ENCODE results near the gene MALRD1.
"Not testable (repeated sequence)": the region's sequence is repeated elsewhere in the genome, so short reads cannot be mapped to it uniquely, and the experiment has no call there.

Gene MALRD1

GRCh38 chr10:19498393-19499290 is 450.0 kb downstream of the MALRD1 start:
- no peak for DNase-seq

GRCh38 chr10:19499291-19499770 is 450.7 kb downstream of the MALRD1 start:
- no peak for DNase-seq

DNA sequence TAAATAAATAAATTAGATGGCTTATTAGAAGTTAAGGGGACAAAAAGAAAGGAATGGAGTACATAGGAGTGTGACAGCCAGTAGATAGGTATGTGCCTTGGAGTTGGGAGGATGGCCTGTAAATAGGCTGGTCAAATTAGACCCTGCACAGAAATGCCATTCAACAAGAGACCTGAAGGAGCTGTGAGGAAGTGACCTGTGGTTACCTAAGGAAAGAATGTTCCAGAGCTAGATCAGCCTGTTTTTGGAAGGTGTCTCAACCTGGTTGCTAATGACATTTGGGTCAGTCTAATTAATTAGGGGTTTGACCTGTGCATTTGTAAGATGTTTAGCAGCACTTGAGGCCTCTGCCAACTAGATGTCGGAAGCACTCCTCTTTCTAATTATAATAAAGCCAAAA is 452.4 kb downstream of the MALRD1 start:
- DNase-seq: no peak

- DNase-seq: no peak
These were observed 457.0 kb downstream of the MALRD1 start for GRCh38 chr10:19505320-19506312.

DNA sequence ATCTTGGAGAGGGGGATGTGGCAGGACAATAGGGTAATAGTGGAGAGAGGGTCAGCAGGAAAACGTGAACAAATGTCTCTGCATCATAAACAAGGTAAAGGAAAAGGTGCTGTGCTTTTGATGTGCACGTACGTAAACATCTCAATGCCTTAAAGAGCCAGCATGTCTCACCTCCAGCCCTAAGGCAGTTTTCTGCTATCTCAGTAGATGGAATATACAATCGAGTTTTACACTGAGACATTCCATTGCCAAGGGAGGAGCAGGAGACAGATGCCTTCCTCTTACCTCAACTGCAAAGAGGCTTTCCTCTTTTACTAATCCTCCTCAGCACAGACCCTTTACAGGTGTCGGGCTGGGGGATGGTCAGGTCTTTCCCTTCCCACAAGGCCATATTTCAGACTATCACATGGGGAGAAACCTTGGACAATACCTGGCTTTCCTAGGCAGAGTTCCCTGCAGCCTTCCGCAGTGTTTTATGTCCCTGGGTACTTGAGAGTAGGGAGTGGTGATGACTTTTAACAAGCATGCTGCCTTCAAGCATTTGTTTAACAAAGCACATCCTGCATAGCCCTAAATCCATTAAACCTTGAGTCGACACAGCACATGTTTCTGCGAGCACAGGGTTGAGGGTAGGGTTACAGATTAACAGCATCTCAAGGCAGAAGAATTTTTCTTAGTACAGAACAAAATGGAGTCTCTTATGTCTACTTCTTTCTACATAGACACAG is 461.6 kb downstream of the MALRD1 start:
- DNase-seq: not testable (repeated sequence)

DNA sequence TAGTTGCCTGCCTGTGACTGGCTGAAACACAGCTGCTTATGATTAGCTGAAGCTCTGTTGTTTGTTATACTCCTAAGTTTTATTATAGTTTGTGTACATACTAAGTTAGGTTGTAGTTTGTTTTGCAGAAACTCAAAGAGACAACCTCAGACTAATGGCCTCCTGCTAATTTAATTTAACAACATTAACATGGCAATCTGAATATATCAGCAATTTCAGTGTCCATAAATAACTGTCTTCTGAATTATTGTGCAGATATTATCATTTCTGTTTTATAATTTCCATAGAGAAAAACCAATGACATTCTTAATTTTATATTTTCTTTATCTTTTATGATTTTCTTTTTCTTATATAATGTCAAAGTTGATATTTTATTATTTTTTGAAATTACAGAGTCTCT is 469.5 kb downstream of the MALRD1 start:
- no peak for DNase-seq

- no peak for DNase-seq
These were observed 470.0 kb downstream of the MALRD1 start for GRCh38 chr10:19518632-19519031.

- DNase-seq: no peak
These were observed 482.7 kb downstream of the MALRD1 start for GRCh38 chr10:19531324-19531723.

DNA sequence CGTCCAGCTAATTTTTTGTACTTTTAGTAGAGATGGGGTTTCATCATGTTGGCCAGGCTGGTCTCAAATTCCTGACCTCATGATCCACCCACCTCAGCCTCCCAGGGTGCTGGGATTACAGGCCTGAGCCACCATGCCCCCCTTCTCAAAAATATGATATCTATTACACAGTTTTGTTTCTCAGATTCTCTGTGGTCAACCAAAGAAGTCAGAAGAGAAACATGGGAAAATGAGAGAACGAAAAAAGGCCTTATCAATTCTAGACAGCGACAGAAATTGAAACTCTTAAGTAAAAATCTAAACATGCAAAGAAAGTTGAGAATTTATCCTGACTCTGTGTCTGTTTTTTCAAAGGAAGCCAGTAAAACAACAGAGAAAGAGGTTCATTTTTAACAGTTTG is 483.8 kb downstream of the MALRD1 start:
- no peak for DNase-seq

DNA sequence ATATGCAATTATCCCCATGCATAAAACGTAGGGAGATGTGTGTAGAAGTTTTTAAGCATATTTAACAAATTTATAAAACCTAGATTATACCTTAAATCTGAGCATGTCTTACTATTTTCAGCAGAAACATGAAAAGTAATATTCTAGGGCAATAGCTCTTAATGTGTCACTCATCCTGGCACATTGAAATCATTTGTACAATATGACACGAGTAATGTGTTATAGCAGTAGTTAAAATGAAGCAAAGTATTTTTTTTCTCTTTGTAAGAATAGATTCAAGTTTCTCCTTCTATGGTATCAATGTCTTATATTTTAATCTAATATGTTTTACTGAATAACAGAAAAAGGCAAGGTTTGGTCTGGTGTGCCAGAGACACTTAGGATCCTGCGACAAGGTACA is 492.7 kb downstream of the MALRD1 start:
- no peak for DNase-seq

DNA sequence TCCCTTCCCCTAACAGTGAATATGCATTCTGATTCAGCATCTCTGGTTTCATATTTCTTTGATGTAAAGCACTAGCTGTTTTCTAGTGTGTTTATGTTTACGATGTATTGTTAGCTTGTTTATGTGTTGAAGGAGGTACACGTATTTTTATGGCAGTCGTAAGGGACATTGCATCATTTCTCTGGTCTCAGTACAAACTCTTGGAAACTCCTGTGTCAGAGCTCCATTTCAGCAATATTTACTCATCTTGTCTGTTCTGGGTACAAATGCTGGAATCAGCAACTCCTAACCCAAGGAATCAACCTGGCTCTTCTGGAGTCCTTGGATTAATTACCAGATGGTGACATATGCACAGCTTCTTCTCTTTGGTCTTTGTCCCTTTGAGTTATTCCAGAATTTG is 497.6 kb downstream of the MALRD1 start:
- no peak for DNase-seq

DNA sequence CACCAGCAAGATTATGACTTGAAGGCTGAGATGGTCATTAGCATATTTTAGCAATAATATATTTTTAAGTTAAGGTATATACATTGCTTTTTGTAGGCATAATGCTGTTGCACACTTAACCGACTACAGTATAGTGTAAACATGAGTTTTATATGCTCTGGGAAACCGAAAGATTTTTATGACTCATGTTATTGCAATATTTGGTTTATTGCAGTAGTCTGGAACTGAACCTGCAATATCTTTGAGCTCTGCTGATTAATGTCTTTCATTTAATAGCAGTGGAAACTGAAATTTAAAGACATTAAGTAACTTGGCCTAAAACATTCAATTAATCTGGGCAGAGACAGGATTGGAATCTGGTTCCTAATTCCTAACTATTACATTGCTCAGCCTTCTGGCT is 500.9 kb downstream of the MALRD1 start:
- no peak for DNase-seq

GRCh38 chr10:19556666-19557065 is 508.1 kb downstream of the MALRD1 start:
- DNase-seq: no peak

GRCh38 chr10:19561181-19561580 is 512.6 kb downstream of the MALRD1 start:
- no peak for DNase-seq

GRCh38 chr10:19563388-19564141 is 515.0 kb downstream of the MALRD1 start:
- DNase-seq: no peak

DNA sequence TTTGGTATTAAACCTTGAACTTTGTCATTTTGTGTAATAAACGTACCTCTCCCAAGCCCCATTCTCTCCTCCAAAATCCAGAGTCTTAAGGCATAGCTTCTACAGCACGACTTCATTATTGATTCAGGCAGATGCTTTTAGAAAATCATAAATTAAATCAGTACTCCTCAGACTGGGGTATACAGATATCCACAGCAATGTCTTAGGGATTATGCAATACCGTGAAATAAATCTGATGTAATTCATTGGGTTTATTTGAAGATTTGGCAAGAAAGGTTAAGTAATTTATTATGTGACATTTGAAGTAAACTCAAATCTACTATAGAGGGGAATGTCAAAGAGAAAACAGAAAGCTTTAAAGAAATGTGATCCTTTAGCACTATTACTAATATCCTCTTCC is 521.5 kb downstream of the MALRD1 start:
- no peak for DNase-seq

DNA sequence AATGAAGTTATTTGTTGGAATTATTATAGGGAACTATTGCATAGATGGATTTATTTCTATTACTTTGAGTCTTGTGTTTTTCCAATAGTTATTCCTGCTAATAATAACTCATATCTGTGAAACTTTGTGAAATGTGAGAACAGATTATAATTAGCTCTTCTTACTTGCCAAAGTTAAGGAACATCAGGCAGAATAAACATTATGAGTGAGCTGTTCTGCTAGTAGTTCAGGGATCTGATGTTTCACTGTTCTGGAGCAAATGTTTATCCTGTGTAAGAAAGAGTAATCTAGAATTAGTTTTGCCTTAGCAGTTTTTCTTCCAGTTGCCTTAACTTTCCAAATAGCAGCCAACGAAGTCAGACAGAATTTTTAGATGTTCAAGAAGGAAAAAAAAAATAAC is 522.4 kb downstream of the MALRD1 start:
- no peak for DNase-seq

- DNase-seq: no peak
These were observed 523.5 kb downstream of the MALRD1 start for GRCh38 chr10:19572056-19572455.

GRCh38 chr10:19576576-19576975 is 528.0 kb downstream of the MALRD1 start:
- no peak for DNase-seq

- no peak for DNase-seq
These were observed 528.8 kb downstream of the MALRD1 start for GRCh38 chr10:19577381-19577780.

GRCh38 chr10:19577807-19578206 is 529.2 kb downstream of the MALRD1 start:
- DNase-seq: no peak

- no peak for DNase-seq
These were observed 530.0 kb downstream of the MALRD1 start for GRCh38 chr10:19578571-19578970.
